ENCODE results near the gene HIVEP3.

The HIVEP3 gene

GRCh38 chr1:41481109-41481775 is 437.5 kb downstream of the HIVEP3 start:
- DNase-seq (ENCODE audit: low read depth) = no peak

- DNase-seq (ENCODE audit: low read depth) = no peak
Measured at GRCh38 chr1:41480204-41481108, 438.3 kb downstream of the HIVEP3 start.

- no peak for DNase-seq (ENCODE audit: low read depth)
Measured at GRCh38 chr1:41479808-41480160, 438.9 kb downstream of the HIVEP3 start.

- no peak for DNase-seq (ENCODE audit: low read depth)
Measured at GRCh38 chr1:41479000-41479807, 439.5 kb downstream of the HIVEP3 start.

- DNase-seq (ENCODE audit: low read depth) = no peak
Measured at GRCh38 chr1:41478118-41478748, 440.5 kb downstream of the HIVEP3 start.

- DNase-seq (ENCODE audit: low read depth) = no peak
Measured at GRCh38 chr1:41476807-41477361, 441.8 kb downstream of the HIVEP3 start.

GRCh38 chr1:41475859-41476567 is 442.7 kb downstream of the HIVEP3 start:
- DNase-seq (ENCODE audit: low read depth) = no peak

GRCh38 chr1:41475346-41475745 is 443.4 kb downstream of the HIVEP3 start:
- DNase-seq (ENCODE audit: low read depth) = no peak

GRCh38 chr1:41474490-41475271 is 444.0 kb downstream of the HIVEP3 start:
- DNase-seq (ENCODE audit: low read depth) = no peak

GRCh38 chr1:41473738-41474362 is 444.9 kb downstream of the HIVEP3 start:
- DNase-seq (ENCODE audit: low read depth) = no peak

- no peak for DNase-seq (ENCODE audit: low read depth)
Measured at GRCh38 chr1:41471658-41472057, 447.1 kb downstream of the HIVEP3 start.

- DNase-seq (ENCODE audit: low read depth) = no peak
Measured at GRCh38 chr1:41469706-41470105, 449.0 kb downstream of the HIVEP3 start.

- no peak for DNase-seq (ENCODE audit: low read depth)
Measured at GRCh38 chr1:41468122-41468762, 450.5 kb downstream of the HIVEP3 start.

- DNase-seq (ENCODE audit: low read depth) = no peak
Measured at GRCh38 chr1:41467673-41468072, 451.0 kb downstream of the HIVEP3 start.

GRCh38 chr1:41466146-41466545 is 452.6 kb downstream of the HIVEP3 start:
- no peak for DNase-seq (ENCODE audit: low read depth)

GRCh38 chr1:41465741-41466140 is 453.0 kb downstream of the HIVEP3 start:
- no peak for DNase-seq (ENCODE audit: low read depth)

- no peak for DNase-seq (ENCODE audit: low read depth)
Measured at GRCh38 chr1:41464885-41465284, 453.8 kb downstream of the HIVEP3 start.

- no peak for DNase-seq (ENCODE audit: low read depth)
Measured at GRCh38 chr1:41463516-41463915, 455.2 kb downstream of the HIVEP3 start.

- no peak for DNase-seq (ENCODE audit: low read depth)
Measured at GRCh38 chr1:41462680-41463004, 456.1 kb downstream of the HIVEP3 start.
